WTC11 (cell line): ENCODE results near the gene KRT33A.
"Not testable (repeated sequence)": the region's sequence is repeated elsewhere in the genome, so short reads cannot be mapped to it uniquely, and the experiment has no call there.

Experiments used
- ATF2 ChIP-seq: sonication (generic); formaldehyde crosslinking; IDR thresholded peaks from 2 replicates; pipeline ENCODE4 v1.8.1; 2022; ENCODE audit warnings: low read depth, missing genetic modification reagents, borderline replicate concordance
- CTCF ChIP-seq: fragments of 200-600 bp; IDR thresholded peaks from 2 replicates; pipeline ENCODE4 v1.8.0; 2022; ENCODE audit warnings: antibody characterized with exemption
- E2F5 ChIP-seq: sonication (generic); formaldehyde crosslinking; IDR thresholded peaks from 2 replicates; pipeline ENCODE4 v1.8.1; 2022; ENCODE audit warnings: mild to moderate bottlenecking, moderate library complexity, missing genetic modification reagents
- FOXK1 ChIP-seq: sonication (generic); formaldehyde crosslinking; IDR thresholded peaks from 2 replicates; pipeline ENCODE4 v1.8.0; 2022; ENCODE audit warnings: mild to moderate bottlenecking, moderate library complexity, missing genetic modification reagents
- HMGXB4 ChIP-seq: sonication (generic); formaldehyde crosslinking; IDR thresholded peaks from 2 replicates; pipeline ENCODE4 v1.8.1; 2023; ENCODE audit warnings: mild to moderate bottlenecking, moderate library complexity, missing genetic modification reagents
- NFYB ChIP-seq: sonication (generic); formaldehyde crosslinking; conservative IDR thresholded peaks from 2 replicates; pipeline ENCODE4 v1.8.0; 2022; ENCODE audit warnings: low read depth, missing genetic modification reagents

- not testable (repeated sequence) for TF ChIP-seq CTCF; HMGXB4 (CRISPR knock-in tag); FOXK1; NFYB (CRISPR knock-in tag); ATF2 (CRISPR knock-in tag); E2F5 (CRISPR knock-in tag)
Measured at GRCh38 chr17:41350381-41350878, at the start of gene KRT33A.
